Testis (tissue), 3 donors: ENCODE results near the gene ISG15. TPM values are rescaled to one million over a fixed set of nuclear protein-coding genes. Genes with fewer than 3 reads are reported as not detected.

Experiments
- DNase-seq: peaks from one replicate; pipeline ENCODE4 v3.0.0-alpha.2; 2019
- H3K27ac ChIP-seq, 2 donors: fragments of 200-600 bp; sonication (generic); one replicate each; pipeline ENCODE4 v1.5.1; 2019
- H3K27me3 ChIP-seq: fragments of 200-600 bp; sonication (generic); one replicate; pipeline ENCODE4 v1.5.1; 2019
- H3K36me3 ChIP-seq: fragments of 200-600 bp; sonication (generic); one replicate; pipeline ENCODE4 v1.5.1; 2017; ENCODE audit warnings: low read depth; ENCODE audit errors: missing control alignments
- H3K4me1 ChIP-seq: fragments of 200-600 bp; sonication (generic); one replicate; pipeline ENCODE4 v1.5.1; 2019
- H3K4me3 ChIP-seq, 2 donors: fragments of 200-600 bp; sonication (generic); one replicate each; pipeline ENCODE4 v1.5.1; 2017 to 2019
- H3K9me3 ChIP-seq: fragments of 200-600 bp; sonication (generic); one replicate; pipeline ENCODE4 v1.5.1; 2017
- POLR2A ChIP-seq: fragments of 450-650 bp; IDR thresholded peaks from one replicate; pipeline ENCODE4 v1.6.1; 2017; ENCODE audit warnings: antibody characterized with exemption, mild to moderate bottlenecking, moderate library complexity
- WGBS, 2 donors: methylation state at CpG; one replicate each; pipeline ENCODE4 v1.1.5; 2018; 5-methylcytosine and 5-hydroxymethylcytosine counted together
- intact Hi-C: fragments of 100-400 bp; cut with DNase I; formaldehyde crosslinking; loops from one replicate; pipeline ENCODE4 v1.15.1; 2023; ENCODE audit warnings: low total_unique reads
- polyA plus RNA-seq: library from polyadenylated mRNA; stranded (reverse); fragments of 350-450 nt; fragmentation: Illumina TruSeq; extraction: RNeasy Lipid Tissue Mini Kit (QIAGEN cat#74804); gene quantifications from one replicate; pipeline ENCODE4 v1.2.3, GENCODE V29; 2014; ENCODE audit warnings: low read depth, low replicate concordance; ENCODE audit not compliant: insufficient read depth
- total RNA-seq, 2 donors: library from RNA; depleted of rRNA; stranded (reverse); fragments of >200 nt; gene quantifications; one replicate each; pipeline ENCODE4 v1.2.3, GENCODE V29; 2016
- TF ChIP-seq, protein P1 (sequence below), 3 experiments: fragments of 450-650 bp in 2 of 3; fragments of 200-600 bp in 1 of 3; sonication (generic) in 1 of 3; IDR thresholded peaks; one replicate each; pipeline ENCODE4 v1.5.1; 2016 to 2019; ENCODE audit warnings: antibody characterized with exemption in 3 of 3, mild to moderate bottlenecking in 2 of 3, moderate library complexity in 1 of 3

Gene ISG15
- total and polyA plus RNA-seq, 3 donors from 2014 or later, result 16.6 to 24.0 (median 22.8) TPM

DNA sequence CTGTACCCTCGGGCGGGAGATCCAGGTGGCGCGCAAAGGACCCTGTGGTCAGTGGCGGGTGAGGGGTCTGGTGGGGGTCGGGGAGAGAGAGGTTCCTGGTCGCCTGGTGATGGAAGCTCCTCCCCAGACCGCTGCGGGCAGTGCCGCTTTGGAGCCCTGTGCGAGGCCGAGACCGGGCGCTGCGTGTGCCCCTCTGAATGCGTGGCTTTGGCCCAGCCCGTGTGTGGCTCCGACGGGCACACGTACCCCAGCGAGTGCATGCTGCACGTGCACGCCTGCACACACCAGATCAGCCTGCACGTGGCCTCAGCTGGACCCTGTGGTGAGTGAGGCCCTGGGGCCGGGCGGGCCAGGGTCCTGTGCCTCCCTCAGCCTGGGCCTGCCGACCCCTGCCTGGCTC, 30.1 kb downstream of the ISG15 start:
- no peaks in the 10 kb centered on the region for H3K27me3 ChIP-seq
- no peaks in the 10 kb centered on the region for H3K9me3 ChIP-seq
- TF ChIP-seq POLR2A, result no peak
- TF ChIP-seq, protein P1, sequence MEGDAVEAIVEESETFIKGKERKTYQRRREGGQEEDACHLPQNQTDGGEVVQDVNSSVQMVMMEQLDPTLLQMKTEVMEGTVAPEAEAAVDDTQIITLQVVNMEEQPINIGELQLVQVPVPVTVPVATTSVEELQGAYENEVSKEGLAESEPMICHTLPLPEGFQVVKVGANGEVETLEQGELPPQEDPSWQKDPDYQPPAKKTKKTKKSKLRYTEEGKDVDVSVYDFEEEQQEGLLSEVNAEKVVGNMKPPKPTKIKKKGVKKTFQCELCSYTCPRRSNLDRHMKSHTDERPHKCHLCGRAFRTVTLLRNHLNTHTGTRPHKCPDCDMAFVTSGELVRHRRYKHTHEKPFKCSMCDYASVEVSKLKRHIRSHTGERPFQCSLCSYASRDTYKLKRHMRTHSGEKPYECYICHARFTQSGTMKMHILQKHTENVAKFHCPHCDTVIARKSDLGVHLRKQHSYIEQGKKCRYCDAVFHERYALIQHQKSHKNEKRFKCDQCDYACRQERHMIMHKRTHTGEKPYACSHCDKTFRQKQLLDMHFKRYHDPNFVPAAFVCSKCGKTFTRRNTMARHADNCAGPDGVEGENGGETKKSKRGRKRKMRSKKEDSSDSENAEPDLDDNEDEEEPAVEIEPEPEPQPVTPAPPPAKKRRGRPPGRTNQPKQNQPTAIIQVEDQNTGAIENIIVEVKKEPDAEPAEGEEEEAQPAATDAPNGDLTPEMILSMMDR (IDR thresholded peaks at IDR 0.05), result no peak
- H3K4me1 ChIP-seq, result peaks cover 12% of the 10 kb centered on the region
- DNase-seq, result no peak
- no peak overlapping the region for H3K27ac ChIP-seq
- intact Hi-C loops, result no loop called here
- no peak overlapping the region for H3K4me3 ChIP-seq
- 96 to 100% methylated on average over 12 to 26 of the region's 27 CpGs for WGBS, 2 donors
- H3K36me3 ChIP-seq, result no peaks in the 10 kb centered on the region

DNA sequence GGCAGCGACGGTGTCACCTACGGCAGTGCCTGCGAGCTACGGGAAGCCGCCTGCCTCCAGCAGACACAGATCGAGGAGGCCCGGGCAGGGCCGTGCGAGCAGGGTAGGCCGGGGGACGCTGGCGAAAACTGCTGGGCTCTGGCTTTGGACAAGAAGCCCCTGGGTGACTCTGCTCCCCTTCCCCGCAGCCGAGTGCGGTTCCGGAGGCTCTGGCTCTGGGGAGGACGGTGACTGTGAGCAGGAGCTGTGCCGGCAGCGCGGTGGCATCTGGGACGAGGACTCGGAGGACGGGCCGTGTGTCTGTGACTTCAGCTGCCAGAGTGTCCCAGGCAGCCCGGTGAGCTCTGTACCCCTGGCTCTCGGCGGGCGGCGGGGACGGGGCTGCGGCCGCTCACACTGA, 30.6 kb downstream of the ISG15 start:
- DNase-seq, result no peak
- H3K4me3 ChIP-seq, result no peak overlapping the region
- TF ChIP-seq, protein P1 (IDR thresholded peaks at IDR 0.05), result no peak
- TF ChIP-seq POLR2A, result no peak
- intact Hi-C loops, result no loop called here
- no peak overlapping the region for H3K27ac ChIP-seq
- H3K9me3 ChIP-seq, result no peaks in the 10 kb centered on the region
- H3K4me1 ChIP-seq, result peaks cover 12% of the 10 kb centered on the region
- no peaks in the 10 kb centered on the region for H3K36me3 ChIP-seq
- H3K27me3 ChIP-seq, result no peaks in the 10 kb centered on the region
- WGBS, 2 donors, result 97 to 99% methylated on average over 22 to 31 of the region's 33 CpGs

DNA sequence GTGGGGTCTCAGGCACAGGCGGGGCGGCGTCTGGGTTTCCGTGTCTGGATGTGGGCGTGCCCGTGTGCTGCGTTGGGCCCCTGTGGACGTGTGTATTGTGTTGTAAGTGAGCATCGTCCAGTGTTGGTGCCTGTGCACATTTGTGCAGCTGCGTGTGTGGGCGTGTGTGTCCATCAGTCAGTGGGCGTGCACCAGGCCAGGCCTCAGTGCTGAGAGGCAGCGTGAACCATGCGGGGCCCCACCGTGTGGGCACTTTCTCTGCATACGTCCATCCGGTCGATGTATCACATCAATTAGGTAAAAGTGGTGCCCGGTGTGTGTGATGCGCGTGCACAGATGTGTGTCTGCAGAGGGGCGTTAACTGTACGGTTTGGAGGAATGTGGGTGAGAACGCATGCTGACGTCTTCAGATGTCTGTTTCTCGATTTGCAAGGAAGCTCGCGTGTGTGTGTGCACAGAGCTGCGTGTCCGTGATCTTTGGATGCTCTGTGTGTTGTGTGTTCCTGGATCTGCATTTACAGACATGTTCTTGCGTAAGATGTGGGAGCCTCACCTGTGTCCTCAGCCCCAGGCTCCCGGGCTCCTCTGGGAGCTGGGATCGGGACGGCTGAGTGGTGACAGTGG, 31.3 kb downstream of the ISG15 start:
- Histone ChIP-seq H3K36me3 (no peaks in the 10 kb centered on the region), H3K4me1 (peaks cover 10% of the 10 kb centered on the region), H3K27me3 (no peaks in the 10 kb centered on the region), H3K27ac (no peak overlapping the region), H3K9me3 (no peaks in the 10 kb centered on the region), H3K4me3 (no peak overlapping the region)
- TF ChIP-seq POLR2A, result no peak
- TF ChIP-seq, protein P1 (IDR thresholded peaks at IDR 0.05), result no peak
- intact Hi-C loops, result no loop called here
- DNase-seq, result no peak
- WGBS, 2 donors, result 93 to 95% methylated on average over 15 to 34 of the region's 34 CpGs

DNA sequence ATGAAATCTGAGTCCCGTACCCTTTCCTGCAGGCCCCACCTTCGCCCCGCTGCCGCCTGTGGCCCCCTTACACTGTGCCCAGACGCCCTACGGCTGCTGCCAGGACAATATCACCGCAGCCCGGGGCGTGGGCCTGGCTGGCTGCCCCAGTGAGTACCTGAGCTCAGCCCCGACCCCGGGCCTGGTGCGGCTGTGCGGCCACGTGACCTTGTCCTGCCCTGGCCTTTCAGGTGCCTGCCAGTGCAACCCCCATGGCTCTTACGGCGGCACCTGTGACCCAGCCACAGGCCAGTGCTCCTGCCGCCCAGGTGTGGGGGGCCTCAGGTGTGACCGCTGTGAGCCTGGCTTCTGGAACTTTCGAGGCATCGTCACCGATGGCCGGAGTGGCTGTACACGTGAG, 31.8 kb downstream of the ISG15 start:
- TF ChIP-seq, protein P1 (IDR thresholded peaks at IDR 0.05), result no peak
- no peak for TF ChIP-seq POLR2A
- Histone ChIP-seq H3K4me3 (no peak overlapping the region), H3K27ac (no peak overlapping the region), H3K9me3 (no peaks in the 10 kb centered on the region), H3K36me3 (no peaks in the 10 kb centered on the region), H3K4me1 (peaks cover 5% of the 10 kb centered on the region), H3K27me3 (no peaks in the 10 kb centered on the region)
- 97 to 100% methylated on average over 5 to 23 of the region's 23 CpGs for WGBS, 2 donors
- DNase-seq, result no peak
- intact Hi-C loops, result no loop called here

DNA sequence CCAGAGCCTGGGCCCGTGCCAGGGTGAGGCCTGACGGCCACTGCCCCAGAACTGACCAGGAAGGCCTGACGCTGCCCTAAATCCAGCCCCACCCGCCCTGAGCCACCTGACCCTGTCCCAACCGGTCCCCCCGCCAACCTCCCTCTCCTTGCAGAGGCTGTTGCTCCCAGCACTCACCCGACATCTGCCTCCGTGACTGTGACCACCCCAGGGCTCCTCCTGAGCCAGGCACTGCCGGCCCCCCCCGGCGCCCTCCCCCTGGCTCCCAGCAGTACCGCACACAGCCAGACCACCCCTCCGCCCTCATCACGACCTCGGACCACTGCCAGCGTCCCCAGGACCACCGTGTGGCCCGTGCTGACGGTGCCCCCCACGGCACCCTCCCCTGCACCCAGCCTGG, 32.9 kb downstream of the ISG15 start:
- Histone ChIP-seq H3K9me3 (no peaks in the 10 kb centered on the region), H3K4me3 (no peak overlapping the region), H3K4me1 (no peaks in the 10 kb centered on the region), H3K27me3 (no peaks in the 10 kb centered on the region), H3K36me3 (no peaks in the 10 kb centered on the region), H3K27ac (no peak overlapping the region)
- TF ChIP-seq, protein P1 (IDR thresholded peaks at IDR 0.05), result no peak
- no peak for TF ChIP-seq POLR2A
- DNase-seq, result no peak
- intact Hi-C loops, result no loop called here
- 92 to 93% methylated on average over 5 to 20 of the region's 20 CpGs for WGBS, 2 donors
